NOMO-1 treated with dmso at 0.1 percent for 144 hours (cell line): Measurements from ENCODE around the gene KDM7A.
"Not testable (repeated sequence)": the region's sequence is repeated elsewhere in the genome, so short reads cannot be mapped to it uniquely, and the experiment has no call there.

Experiments used
- DNase-seq: peaks from one replicate; lab custom pipeline; 2025; ENCODE audit not compliant: unreplicated experiment; lab: John Stamatoyannopoulos, UW

The KDM7A gene

DNA sequence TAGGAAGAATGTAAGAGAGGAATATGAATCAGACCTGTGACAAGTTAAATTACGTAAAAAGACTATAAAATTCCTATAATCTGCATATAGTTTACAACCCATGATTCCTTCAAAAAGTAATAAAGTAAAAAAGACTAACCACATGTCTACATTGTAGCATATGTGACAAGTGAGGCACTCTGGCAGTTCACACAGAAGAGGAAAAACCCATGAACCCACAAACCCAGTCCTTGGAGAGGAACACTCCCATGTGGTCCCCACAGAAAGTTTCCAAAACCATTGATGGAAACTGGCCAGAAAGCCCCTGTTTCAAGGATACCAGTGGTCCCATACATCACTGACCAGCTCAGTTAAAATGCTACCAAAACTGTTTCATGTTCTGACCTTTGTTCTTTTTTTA is 15.7 kb downstream of the KDM7A start:
- no peak for DNase-seq

DNA sequence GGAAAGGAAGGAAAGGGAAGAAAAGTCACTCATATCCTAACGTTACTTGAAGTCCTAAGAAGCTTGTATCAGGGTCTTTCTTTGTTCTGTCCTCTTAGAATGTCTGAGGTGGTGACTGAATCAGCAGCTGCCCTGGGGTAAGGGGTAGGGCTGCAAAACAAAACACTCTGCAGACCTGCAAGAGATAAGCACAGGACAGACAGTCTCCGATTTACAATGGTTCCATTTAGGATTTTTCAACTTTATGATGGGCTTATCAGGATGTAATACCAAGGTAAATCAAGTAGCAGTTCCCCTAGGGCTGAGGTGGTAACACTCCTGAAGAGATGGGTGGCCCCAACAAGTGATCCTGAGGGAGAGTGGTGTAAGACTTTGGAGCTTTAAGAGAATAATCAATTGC is 16.5 kb downstream of the KDM7A start:
- DNase-seq, result no peak

- DNase-seq, result no peak
Observed at GRCh38 chr7:140159497-140159896, 17.3 kb downstream of the KDM7A start.

DNA sequence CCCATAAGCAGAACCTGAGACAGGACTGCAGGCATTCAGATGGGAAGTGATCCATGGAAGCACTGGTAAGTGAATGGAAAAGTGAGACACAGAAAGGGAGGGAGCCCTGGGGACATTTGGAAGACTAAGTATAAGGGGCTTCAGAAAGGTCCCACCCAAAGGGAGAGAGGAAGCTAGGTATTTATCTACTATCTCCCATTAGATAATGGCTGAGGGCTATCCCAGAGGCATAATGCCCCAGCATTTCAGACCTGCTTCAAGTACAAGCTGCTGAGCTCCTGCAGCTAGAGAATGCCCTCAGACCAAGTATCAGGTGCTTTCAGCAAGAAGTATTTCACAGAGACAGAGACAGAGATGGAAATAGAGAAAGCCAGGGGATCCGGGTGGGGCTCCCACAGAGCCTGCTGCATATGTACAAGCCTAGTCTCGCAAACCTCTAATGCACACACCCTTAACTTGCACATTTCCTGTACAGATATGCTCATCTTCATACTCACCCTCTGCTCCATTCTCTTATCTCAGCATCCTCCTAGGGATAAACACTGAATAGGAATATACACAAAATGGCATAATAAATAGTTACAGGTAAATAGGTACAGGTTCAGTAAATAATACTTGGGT is 20.2 kb downstream of the KDM7A start:
- DNase-seq, result no peak

DNA sequence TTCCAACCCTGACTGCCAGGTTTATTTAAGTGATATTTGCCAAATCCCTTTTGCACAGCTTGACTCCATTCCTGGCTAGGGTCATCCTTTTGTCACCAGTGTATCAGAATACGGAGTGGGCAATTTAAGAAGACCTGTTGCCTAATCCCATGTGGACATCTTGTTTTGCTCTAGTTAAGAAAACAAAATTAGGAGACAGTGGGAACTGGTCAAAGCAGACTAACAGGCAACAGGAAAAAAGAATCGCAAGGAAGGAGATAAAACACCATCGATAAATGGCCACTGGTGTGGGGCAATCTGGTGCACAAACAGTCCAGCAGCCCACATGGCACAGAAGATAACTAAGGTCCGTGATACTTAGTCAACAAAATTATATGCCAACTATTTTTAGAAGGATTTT is 21.4 kb downstream of the KDM7A start:
- no peak for DNase-seq

- no peak for DNase-seq
Observed at GRCh38 chr7:140153666-140154161, 23.1 kb downstream of the KDM7A start.

DNA sequence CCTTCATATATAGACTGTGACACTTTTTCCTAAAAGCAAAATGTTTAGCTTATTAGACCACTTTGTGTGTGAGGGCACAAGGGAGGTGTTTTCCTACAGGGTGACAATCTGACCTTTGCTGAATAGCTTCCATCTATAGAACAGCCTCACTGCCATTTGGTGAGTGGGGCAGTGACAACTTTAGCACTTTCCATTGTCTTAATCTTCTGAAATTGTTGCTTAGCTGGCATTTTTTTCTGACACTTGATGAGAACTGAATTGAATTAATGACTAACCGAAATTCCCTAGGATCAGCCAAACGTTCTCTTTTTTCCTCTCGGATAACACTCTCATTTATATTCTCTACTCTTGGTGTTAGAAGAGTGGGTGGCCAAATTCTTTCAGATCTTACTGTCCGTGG is 30.2 kb downstream of the KDM7A start:
- DNase-seq, result no peak

DNA sequence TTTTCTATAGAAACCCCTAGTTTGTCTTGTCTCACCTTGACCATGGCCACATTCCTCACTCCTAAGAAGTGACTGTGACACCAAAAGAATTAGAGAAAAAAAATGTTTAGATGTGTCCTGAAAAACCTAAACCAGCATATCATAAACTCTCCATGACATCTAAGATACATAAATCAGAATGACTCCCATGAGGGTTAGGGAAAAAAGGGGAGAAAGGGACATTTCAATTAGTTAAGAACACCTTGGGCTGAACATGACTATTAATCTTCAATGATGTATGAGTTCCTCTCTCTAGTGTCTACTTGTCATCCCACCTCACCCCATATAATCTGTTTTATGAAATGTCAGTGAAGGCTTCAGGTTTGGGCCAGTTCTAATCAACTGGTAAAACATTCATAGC is 31.1 kb downstream of the KDM7A start:
- no peak for DNase-seq

DNA sequence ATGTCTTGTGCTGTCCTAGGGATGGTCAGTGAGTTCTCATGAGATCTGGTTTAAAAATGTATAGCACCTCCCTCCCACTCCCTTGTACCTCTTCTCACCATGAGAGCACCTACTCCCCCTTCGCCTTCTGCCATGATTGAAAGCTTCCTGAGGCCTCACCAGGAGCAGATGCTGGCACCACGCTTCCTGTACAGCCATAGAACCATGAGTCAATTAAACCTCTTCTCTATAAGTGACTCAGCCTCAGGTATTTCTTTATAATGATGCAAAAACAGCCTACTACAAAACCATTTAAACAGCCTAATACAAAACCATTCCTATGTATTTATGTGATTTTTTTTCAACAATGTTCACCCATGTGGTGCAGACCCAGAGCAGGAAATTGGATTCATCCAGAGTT is 32.0 kb downstream of the KDM7A start:
- no peak for DNase-seq

DNA sequence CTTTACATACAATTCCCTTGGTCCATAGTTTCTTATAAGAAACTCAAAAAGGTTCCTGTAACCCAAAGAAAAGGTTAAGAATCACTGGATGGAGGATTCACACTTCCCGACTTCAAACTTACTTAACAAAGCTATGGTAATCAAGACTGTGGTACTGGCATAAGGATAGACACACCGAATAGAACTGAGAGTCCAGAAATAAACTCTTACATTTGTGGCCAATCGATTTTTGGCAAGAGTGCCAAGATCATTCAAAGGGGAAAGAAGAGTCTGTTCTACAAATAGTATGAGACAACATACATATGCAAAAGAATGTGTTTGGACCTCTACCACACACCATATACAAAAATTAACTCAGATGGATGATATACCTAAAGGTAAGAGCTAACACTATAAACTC is 32.8 kb downstream of the KDM7A start:
- DNase-seq, result no peak

DNA sequence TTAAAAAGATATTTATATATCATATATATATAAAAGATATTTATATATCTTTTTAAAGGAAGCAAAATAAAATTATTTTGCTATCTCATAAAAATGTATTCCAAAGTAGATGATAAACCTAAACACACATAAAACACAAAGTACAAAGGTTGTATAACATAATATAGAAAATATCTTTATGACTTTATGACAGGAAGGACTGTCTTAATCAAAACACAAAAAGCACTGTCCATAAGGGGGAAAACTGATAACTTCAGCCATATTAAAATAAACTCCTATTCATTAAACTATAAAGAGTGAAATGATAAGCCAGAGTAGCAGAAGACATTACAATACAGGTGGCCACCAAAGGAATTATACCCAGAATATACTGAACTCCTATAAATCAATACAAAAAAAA is 34.8 kb downstream of the KDM7A start:
- no peak for DNase-seq

DNA sequence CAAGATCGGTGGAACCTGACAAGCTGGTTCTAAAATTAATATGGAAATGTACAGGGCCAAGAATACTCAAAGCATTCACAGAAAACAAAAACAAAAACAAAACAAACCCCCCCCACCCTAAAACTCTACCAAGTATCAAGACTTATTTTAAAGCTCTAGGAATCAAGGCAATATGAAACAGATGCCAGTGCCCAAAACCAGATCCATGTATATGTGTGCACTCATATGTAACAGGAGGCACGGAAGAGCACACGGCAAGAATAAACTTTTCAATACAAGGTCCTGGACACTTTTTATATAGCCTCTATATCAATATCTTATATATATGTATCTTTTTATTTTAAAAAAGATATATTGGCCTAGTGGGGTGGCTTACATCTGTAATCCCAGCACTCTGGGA is 35.5 kb downstream of the KDM7A start:
- no peak for DNase-seq

- no peak for DNase-seq
Observed at GRCh38 chr7:140137078-140137477, 39.7 kb downstream of the KDM7A start.

GRCh38 chr7:140136073-140136472 is 40.7 kb downstream of the KDM7A start:
- DNase-seq, result no peak

GRCh38 chr7:140134039-140134438 is 42.7 kb downstream of the KDM7A start:
- no peak for DNase-seq

GRCh38 chr7:140127360-140128127 is 49.2 kb downstream of the KDM7A start:
- no peak for DNase-seq

DNA sequence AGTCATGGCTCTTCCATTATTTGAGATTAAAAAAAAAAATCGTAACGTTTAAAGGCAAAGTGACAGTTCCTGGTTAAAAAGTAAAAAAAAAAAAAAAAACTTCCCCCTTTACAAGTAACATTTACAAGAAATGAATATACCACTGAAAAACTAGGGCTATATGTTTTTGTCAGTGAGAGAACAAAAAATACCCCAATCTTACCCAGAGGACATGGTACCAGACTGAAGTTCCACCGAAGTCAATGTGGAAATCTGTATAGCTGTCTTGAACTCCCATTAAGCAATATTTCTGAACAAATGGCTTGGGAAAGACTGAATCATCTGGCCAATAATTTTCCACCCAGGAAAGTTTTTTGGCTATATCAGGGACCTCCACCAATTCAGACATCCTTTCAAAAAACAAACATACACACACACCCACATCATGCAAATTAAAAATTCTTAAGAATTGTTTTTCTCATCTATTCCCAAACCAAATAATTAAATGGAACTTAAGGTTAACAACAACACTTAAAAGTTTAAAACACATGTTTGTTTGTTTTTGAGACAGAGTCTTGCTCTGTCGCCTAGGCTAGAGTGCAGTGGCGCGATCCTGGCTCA is 50.2 kb downstream of the KDM7A start:
- no peak for DNase-seq

DNA sequence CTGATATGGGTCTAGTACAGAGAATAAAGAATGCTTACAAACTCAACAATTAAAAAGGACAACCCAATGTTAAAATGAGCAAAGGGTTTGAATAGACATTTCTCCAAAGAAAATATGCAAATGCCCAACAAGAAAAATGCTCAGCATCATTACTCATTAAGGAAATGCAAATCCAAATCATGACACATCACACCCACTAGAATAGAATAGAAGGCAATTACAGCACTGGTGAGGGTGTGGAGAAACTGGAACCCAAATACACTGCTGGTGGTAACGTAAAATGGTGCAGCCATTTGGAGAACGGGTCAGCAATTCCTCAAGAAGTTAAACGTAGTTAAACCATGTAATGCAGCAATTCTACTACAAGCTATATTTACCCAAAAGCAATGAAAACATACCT is 53.8 kb downstream of the KDM7A start:
- no peak for DNase-seq

DNA sequence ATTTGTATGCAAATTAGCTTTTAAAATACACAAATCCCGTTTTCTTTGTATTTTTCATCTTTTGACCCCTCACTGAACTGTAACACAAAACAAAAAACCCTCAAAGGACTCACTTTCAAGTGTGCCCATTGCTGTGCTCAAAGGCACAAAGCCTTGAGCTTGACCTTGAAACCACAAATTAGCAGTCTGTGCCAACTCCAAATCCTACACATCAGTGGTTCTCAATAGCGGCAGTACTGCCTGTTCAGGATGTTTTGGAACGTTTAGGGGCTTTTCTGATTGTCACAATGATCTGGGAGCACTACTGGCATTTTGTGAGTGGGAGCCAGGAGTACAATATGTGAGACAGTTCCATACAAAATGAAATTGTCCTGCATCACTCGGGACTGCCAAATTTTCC is 55.5 kb downstream of the KDM7A start:
- DNase-seq, result no peak

DNA sequence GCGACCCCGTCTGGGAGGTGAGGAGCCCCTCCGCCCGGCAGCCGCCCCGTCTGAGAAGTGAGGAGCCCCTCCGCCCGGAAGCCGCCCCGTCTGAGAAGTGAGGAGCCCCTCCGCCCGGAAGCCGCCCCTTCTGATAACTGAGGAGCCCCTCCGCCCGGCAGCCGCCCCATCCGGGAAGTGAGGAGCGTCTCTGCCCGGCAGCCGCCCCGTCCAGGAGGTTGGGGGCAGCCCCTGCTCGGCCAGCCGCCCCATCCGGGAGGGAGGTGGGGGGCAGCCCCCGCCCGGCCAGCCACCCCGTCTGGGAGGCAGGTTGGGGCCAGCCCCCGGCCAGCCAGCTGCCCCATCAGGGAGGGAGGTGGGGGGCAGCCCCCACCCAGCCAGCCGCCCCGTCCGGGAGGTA is 62.0 kb downstream of the KDM7A start:
- DNase-seq, result not testable (repeated sequence)

GRCh38 chr7:140108777-140109176 is 68.0 kb downstream of the KDM7A start:
- DNase-seq, result not testable (repeated sequence)

- no peak for DNase-seq
Observed at GRCh38 chr7:140096459-140096858, 80.3 kb downstream of the KDM7A start.
